Stimulated activated CD8-positive, alpha-beta memory T cell treated with anti-CD3 and anti-CD28 coated beads, Interleukin-4, amount 100 ng/mL, for 48 hours (primary cell): ENCODE data around the gene BAZ1A.
A peak's percentile ranks its signal among the peaks of the same experiment; 100 is the strongest.

ENCODE experiments used
- DNase-seq: peaks from one replicate; pipeline ENCODE4 v3.0.0-alpha.2; 2020

The BAZ1A gene, protein sequence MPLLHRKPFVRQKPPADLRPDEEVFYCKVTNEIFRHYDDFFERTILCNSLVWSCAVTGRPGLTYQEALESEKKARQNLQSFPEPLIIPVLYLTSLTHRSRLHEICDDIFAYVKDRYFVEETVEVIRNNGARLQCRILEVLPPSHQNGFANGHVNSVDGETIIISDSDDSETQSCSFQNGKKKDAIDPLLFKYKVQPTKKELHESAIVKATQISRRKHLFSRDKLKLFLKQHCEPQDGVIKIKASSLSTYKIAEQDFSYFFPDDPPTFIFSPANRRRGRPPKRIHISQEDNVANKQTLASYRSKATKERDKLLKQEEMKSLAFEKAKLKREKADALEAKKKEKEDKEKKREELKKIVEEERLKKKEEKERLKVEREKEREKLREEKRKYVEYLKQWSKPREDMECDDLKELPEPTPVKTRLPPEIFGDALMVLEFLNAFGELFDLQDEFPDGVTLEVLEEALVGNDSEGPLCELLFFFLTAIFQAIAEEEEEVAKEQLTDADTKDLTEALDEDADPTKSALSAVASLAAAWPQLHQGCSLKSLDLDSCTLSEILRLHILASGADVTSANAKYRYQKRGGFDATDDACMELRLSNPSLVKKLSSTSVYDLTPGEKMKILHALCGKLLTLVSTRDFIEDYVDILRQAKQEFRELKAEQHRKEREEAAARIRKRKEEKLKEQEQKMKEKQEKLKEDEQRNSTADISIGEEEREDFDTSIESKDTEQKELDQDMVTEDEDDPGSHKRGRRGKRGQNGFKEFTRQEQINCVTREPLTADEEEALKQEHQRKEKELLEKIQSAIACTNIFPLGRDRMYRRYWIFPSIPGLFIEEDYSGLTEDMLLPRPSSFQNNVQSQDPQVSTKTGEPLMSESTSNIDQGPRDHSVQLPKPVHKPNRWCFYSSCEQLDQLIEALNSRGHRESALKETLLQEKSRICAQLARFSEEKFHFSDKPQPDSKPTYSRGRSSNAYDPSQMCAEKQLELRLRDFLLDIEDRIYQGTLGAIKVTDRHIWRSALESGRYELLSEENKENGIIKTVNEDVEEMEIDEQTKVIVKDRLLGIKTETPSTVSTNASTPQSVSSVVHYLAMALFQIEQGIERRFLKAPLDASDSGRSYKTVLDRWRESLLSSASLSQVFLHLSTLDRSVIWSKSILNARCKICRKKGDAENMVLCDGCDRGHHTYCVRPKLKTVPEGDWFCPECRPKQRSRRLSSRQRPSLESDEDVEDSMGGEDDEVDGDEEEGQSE (N-terminal part only)

DNA sequence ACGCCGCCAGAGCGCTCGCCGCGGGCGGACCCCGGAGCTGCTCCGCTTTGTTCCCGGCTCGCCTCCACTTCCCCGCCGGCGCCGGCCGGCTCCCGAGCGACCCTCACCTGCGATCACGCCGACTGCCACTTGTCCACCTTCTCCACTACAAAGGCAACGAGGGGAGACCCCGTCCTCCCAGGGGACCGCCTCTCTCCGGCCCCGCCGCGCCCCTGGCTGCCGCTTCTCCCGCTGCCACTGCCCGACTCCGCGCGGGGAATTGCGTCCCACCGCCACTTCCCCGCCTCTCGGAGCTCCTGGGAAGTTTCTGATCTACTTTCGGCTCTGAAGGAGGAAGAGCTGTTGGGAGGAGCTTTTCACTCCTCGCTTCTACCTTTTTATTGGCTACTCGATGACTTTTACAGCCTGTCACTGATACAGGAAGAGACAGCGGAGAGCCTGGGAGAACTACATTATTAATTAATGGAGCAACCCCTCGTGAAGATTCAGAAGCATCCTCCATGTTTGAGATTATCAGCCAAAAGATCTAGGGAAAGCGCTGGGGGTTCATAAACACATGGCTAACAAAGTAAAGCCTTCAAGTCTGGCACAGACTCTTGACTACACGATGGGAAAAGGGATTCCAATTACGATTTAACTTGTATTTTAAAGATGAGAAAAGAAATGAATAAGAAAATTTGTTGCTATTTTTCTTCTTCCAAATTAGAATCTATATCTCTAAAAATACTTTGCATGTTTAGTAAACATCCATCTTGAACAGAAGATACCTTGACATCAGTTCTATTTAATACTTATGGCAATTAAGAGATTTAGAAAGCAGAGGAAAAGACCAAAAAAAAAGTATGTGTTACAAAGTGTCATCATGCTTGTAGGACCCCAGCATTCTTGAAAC is at the start of gene BAZ1A:
Gene BAZ1A (minus strand): TSS at position 330 of the 892 bp plus-strand sequence. CDS start 756 bp downstream, outside the sequence.
- DNase-seq: peak; percentile 59

DNA sequence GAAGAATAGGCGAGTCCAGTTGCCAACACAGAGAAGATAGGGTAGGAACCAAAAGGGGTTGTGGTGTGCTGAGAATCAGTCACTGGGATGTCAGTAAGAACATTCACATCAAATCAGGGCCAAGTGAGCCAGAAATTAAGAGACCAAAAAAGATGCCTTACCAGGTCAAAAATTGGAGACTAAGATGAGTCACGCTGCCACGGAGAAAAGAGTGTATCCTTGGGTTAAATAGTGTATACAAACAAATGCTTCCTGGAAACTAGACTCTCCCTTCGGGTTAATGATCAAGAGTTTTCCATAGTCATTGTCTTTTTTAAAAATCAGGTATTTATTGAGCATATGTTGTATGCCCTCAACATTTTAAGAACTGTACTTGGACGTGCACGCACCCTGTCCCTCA is 45.2 kb upstream of the BAZ1A start:
- no peak for DNase-seq

DNA sequence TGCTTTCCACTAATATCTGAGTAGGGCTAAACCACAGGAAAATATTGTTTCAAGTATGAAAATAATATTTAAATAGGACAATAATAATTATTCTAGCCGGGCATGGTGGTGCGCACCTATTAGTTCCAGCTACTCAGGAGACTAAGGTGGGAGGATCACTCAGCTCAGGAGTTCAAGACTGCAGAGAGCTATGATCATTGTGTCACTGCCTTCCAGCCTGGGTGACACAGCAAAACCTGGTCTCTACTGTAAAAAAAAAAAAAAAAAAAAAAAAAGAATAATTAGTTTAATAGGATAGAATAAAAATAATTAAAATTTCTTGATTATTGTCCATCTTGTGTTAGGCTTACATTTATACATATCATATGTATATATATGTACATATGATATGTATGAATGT is 38.5 kb upstream of the BAZ1A start:
- no peak for DNase-seq

DNA sequence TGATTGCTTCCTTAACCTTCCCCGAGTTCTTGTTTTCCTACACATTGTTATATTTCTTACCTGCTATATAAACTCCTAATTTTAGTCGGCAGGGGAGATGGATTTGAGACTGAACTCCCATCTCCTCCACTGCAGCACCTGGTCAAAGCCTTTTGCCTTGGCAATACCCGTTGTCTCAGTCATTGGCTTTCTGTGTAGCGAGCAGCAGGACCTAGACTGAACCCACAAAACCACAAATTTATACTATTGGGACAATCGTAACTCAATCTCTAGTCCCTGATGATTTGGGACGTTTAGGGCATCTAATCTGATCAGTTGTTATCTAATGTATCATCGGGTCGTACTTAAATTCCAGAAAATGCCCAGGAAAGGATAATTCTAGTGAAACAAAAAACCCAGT is 37.8 kb upstream of the BAZ1A start:
- DNase-seq: no peak

DNA sequence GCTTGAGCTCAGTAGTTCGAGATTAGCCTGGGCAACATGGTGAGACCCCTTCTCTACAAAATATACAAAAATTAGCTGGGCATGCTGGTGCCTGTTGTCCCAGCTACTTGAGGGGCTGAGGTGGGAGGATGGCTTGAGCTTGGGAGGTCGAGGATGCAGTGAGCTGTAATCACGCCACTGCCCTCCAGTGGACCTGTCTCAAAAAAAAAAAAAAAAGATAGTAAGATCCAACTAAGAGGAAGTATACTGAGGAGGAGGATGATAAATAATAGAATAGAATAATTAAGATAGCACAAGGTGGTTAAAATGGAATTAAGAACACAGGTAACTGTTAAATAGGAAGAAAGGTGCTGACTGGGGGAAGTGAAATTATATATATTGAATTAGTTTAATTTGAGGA is 37.0 kb upstream of the BAZ1A start:
- no peak for DNase-seq

DNA sequence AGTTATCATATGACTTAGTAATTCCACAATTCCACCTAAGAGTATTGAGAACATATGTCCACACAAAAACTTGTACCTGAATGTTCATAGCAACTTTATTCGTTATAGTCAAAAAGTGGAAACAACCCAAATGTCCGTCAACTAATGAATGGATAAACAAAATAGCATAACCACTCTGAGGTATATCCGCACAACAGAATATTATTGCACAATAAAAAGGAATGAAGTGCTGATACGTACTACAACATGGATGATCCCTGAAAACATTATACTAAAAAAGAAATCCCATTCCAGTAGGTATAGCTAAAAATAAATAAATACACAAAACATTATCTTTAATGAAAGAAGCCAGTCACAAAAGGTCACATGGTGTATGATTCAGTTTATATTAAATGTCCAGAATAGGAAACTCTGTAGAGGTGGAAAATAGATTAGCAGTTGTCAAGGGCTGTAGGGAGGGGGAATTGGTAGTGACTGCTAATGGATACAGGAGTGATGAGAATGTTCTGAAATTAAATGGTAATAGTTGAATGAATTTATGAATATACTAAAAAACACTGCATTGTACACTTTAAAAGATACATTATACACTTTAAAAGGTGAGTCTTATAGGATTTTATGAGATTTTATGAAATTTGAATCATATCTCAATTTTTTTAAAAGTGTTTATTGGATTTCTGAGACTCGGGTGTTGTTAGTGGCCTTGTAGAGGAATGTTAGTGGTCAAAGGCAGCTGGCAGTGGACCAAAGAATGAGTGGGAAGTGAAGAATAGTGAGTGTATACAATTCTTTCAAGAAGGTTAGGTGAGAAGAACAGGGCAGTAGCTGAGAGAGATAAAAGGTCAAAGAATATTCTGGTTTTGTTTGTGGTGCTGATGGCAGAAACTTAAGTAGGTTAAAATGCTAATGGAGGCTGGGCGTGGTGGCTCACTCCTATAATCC is 36.3 kb upstream of the BAZ1A start:
- no peak for DNase-seq

DNA sequence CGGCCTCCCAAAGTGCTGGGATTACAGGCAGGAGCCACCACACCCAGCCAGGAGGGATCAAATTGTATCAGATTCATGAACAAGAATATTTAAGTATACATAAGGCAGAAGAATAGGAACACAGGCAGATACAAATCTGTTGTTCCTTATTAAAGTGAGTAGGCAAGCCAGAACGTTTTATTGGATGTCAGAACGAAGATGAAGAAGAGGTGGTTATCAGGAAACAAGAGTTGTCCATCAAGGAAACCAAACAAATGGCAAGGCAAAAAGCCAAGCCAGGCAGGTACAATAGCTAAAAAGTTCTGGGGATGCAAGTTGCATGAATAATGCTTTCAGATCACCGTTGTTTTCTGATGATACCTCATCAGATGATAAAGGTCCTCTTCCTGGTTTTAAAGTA is 31.1 kb upstream of the BAZ1A start:
- no peak for DNase-seq

DNA sequence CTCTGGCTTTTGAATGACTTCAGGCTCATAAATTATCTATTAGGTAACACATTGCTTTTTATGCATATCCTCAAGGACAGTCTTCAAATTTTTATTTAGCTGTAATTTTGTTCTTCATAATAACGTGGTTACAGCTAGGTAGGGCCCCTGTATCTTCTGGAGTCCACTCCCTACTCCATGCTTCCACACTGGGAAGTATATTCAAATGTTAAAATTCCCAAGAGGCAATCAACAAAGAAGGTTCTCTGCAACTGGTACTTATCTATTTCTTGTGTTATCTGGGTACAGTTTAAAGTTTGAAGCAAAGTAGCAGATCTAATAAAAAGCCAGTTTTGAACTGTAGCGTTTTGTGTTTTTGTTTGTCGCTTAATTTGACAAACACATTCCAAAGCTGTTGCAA is 20.1 kb upstream of the BAZ1A start:
- no peak for DNase-seq

DNA sequence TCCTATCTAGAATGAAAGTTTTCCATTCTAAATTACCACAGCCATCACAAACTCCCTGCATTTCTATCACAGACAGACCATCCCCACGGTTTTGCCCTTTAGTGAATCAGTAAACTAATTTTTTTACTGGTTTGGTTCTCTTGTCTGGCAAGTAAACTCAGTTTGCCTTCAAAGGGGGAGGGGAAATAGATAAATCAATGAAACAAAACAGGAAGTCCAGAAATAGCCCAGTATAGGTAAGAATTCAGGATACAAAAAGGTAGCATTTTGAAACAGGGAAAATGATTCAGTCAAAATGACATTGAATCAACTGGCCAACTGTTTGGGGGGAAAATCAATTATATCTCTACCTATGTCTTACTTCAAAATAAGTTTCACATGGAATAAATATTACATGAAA is 15.8 kb upstream of the BAZ1A start:
- no peak for DNase-seq

DNA sequence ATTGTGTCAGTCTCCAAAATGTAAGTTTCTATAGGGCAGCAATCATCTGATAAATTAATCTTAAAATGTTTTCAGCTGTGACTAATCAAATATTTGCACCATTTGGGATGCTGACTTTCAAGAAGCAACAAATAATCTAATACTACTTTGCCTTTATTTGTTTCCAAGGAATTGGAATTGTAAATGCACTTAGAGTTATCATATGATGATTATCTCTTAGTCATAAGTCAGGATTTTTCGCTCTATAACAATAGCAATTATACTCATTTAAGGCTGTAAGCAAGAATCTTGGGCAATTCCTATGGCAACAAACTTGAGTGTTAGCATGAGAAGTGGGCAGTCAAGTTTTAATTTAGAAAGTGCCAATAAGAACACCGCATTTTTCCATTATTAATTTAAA is 13.0 kb upstream of the BAZ1A start:
- no peak for DNase-seq

DNA sequence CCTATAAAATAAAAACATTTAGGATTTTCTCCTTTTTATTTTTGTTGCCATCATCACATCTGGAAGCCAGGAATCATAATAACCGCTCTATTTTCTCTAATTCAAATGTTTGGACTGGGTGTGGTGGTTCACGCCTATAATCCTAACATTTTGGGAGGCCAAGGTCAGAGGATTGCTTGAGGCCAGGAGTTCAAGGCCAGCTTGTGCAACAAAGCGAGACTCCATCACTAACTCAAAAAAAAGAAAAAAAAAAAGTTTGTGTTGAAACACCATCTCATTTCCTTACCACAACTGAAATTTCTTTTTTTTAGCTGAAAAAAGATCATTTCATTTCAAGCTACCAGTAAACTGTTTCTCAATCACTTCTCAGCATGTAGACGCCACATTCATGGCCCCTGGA is 8.8 kb upstream of the BAZ1A start:
- DNase-seq: no peak

DNA sequence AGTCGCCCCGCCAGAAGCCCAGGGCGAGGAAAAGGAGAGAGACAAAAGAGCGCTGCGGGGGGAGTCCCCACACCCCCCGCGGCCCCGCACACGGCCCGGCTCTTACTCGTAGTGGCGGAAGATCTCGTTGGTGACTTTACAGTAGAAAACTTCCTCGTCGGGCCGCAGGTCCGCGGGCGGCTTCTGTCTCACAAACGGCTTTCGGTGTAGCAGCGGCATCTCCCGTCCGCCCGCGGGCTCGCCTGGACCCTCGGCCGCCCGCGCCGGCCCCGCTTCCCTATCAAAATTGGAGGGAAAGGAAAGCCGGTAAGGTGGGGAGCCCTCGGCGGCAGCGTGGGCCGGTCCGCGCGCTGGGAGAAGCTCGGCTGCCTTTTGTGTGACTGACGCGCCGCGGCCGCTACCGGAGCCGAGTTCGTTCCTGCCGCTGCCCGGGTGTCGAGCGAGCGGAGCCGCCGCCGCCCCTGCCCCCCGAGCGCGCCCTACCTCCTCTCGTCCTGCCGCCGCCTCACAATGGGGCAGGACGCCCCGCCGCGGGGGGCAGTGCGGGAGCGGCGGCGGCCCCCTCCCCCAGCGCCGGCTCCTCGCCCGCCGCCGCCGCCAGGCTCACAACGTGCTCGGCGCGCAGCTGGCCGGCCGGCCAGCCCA is 652 bp downstream of the BAZ1A start:
- DNase-seq: peak; percentile 73

DNA sequence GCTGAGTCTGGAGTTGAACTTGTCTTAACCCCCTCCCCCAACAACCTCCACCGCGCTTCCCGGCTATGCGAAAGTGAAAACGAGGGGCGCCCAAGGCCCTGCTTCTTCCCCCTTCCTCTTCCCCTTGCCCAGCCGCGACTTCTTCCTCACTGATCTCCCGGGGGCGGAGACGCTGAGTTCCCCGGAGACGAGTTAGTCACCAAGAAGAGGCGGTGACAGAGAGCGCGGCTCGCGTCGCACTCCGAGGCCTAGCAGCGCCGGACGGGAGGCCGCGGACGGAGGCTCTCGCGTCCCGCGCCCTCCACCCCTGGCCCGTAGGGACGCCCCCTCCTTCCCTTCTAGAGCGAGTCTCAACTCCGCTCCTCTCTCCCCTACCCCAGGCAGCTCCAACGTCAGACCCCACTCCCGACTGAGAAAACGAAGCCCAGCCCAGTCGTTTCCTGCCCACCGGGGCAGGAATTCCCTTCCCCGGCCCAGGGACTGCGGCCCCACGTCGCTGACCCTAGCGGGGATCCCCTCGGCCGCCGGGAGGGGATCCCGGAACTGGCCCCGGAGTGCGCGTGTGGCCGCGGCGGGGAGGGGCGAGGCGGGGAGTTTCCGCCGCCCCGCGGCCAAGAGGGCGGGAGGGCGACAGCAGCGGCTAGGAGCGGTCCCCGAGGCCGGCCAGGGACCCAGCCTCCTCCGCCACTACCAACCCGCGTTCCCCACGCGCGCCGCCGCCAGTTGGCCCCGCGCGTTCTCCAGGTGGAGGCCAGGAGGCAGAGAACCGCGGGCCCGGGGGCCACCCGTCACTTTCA is 1.4 kb downstream of the BAZ1A start:
- DNase-seq: peak; percentile 90

DNA sequence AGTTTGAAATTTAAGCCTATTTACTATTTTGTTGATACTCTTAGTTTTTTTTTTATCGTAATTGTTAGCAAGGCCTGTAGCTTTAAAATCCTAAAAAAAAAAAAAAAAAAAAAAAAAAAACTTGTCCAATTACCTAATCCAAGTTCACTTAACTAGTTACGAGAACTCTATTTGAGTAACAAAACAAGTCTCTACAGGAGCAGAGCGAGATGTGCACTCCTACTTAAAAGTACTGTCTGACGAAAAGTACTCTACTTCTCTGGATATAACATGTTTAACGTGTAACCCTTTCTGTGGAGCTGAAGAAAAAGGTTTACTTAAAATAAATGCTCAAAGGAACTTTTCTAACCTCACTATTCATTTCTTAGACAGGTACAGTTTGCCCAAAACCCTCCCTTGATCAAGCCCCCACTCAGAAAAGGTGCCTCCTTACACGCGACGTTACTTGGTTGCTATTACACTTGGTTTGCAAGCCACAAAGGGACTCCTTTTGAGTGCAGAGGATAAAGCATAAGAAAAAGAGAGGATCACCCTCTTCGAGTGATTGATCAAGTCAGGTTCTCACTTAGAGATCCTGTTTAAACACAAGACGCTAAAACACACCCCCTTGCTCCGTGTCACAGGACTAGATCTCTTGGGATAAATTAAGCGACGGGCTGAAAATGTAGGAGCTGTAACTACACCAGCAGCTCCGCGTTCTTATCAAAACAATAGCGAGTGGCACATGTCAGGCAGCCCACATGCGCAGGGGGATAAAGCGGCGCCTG is 2.2 kb downstream of the BAZ1A start:
- no peak for DNase-seq

DNA sequence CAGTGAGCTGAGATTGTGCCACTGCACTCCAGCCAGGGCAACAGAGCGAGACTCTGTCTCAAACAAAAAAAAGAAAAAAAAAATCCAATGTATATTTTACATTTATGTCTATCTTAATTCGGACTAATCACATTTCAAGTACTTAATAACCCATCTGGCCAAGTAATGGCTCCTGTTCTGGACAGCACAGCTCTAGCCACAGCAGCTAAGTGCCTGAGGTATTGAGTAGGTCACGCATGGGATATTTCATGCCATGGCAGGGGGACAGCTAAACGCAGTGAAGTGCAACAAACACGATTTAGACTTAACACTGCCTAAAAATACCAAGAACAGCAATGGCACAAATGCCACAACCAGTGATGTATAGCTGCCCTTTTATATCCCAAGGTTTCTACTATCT is 8.0 kb downstream of the BAZ1A start:
- no peak for DNase-seq

DNA sequence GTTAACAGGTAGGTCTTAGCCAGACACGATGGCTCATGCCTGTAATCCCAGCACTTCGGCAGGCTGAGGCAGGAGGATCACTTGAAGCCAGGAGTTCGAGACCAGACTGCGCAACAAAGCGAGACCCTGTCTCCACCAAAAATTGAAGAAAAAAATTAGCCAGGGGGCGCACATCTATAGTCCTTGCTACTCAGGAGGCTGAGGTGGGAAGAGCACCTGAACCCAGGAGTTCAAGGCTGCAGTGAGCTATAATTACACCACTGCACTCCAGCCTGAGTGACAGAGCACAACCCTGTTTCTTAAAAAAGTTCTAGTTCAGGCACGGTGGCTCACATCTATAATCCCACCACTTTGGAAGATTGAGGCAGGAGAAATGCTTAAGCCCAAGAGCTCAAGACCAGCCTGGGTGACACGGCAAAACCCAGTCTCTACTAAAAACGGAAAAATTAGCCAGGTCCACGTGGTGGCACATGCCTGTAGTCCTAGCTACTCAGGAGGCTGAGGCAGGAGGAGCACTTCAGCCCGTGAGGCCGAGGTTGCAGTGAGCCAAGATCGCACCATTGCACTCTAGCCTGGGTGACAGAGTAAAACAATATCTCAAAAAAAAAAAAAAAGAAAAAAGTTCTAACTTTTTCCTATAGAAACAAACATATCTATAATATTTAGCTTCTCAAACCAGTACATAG is 9.1 kb downstream of the BAZ1A start:
- DNase-seq: no peak

DNA sequence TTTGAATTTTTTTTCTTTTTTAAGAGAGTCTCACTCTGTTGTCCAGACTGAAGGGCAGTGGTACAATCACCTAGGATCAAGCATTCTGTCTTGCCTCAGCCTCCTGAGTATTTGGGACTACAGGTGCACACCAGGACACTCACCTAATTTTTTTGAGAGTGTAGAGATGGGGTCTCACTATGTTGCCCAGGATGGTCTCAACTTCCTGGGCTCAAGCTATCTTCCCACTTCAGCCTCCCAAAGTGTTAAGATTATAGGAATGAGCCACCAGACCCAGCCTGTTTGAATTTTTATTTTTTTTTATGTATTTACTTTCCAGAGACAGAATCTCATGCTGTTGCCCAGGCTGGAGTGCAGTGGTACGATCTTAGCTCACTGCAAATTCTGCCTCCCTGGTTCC is 11.3 kb downstream of the BAZ1A start:
- DNase-seq: no peak

DNA sequence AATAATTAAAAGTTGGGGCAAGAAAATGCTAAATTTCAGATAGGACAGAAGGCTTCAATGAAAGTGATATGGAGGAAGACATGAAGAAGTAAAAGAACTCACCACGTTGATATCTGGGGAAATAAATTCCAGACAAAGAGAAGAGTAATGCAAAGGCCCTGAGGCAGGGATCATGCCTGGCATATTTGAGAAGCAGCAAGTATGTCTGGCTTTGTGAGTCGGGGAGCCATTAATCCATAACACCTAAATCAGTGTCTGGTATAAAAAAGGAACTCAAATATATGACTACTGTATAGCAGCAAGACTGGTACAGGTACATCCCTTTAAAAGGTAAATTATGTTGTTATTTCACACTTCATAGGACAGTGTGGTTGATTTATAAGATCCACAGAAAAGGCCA is 16.4 kb downstream of the BAZ1A start:
- DNase-seq: no peak
